Ureter (tissue), 1 donor: ENCODE data around the gene STIM2. TPM values are rescaled to one million over a fixed set of nuclear protein-coding genes. Genes with fewer than 3 reads are reported as not detected.
"Not testable (repeated sequence)": the region's sequence is repeated elsewhere in the genome, so short reads cannot be mapped to it uniquely, and the experiment has no call there.

Experiments
- DNase-seq: peaks from one replicate; pipeline ENCODE4 v3.0.0-alpha.2; 2020; ENCODE audit warnings: low spot score
- total RNA-seq: library from RNA; stranded (reverse); gene quantifications from one replicate; pipeline ENCODE4 v1.2.4, GENCODE V29; 2023
- donor health status: DM: yes; HTN: yes; CAD: no.

STIM2 gene
- total RNA-seq, result 31.2 TPM

DNA sequence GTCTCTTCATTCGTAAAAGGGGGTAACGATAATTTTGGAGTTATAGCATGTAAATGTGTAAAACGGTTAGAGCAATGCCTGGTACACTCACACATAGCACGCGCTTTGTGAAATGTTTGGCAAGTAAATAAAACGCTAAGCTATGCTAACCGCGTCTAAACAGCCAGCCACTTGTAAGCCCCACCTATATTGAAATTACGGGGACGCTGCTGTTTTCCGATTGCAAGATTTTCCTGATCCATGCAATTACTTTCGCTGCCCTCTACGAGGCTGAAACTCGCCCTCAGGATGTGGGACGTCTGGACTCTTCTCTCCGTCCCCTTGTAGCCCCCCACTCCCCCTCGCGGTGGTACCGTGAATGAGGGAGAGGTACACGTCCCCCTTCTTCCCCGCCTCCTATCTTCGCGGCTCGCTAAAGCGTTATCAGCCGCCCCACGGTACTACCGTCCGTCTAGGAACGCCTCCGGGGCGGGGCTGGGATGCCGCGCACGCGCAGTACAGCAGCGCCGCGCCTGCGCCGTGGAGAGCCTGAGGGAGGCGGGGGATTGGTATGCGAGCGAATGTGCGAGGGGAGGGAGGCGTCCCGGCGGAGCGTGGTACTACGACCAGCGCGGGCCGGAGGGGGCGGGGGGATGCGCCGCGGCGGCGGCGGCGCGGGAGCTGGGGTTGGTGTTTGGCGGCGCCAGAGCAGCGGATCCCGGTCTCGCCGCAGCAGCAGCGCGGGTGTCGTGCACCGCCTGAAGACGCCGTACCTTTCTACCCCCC is at the start of gene STIM2:
TSS of gene STIM2 (plus strand) at position 685 of the 765 bp plus-strand sequence.
- DNase-seq, result peak; percentile 97

DNA sequence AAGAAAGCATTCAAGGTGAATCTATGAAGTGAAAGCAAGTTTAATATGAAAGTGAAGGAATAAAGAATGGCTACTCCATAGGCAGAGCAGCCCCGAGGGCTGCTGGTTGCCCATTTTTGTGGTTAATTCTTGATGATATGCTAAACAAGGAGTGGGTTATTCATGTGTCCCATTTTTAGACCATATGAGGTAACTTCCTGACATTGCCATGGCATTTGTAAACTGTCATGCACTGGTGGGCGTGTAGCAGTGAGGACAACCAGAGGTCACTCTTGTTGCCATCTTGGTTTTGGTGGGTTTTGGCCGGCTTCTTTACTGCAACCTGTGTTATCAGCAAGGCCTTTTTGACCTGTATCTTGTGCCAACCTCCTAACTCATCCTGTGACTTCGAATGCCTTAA is 49.1 kb upstream of the STIM2 start:
- DNase-seq, result not testable (repeated sequence)

DNA sequence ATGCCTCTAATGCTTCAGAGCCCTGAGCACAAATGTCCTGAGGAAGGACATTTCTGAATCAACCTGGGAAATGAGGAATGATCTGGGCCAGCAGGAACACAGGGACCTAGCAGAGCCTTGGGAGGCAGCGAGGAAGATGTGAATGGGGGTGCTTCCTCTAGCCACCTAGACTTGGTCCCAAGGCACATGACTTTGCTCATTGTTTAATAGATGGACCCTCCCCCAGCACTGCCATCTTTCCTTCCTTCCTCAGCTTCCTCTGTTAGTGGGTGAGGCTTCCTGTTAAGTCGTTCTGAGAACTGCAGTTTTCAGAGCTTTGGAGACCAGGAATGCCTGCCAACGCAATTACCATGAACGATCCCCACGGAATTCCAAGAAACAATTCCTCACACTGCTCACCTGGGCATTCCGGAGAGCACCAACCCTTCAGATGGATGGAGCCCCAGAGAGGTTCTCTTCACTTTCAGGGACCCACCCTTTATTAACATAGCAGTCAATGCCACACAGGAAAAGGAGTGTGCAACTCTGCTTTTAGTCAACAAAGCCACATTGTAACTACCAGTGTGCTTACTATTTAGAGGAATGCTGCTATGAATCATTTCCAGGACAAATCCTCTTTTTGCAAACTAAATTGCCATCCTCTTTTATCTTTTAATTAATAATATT is 48.5 kb upstream of the STIM2 start:
- DNase-seq, result no peak

DNA sequence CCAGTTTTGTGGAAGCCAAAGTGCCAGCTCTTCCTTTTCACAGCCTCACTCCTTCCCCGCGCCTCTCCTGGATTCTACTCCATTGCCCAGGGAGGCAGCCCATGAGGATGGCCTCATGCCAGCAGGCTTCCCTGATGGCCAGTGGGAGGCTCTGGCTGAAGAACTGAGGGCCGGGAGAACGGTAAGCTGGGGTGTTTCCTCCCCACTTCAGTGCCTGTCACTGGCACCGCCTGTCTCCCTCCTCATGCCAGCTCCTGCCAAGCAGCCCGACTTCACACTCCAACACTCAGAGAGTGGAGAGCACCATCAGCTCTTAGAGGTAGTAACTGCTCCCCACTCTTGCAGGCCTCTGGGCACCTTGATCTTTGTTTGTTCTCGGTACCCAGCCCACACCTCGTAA is 46.9 kb upstream of the STIM2 start:
- DNase-seq, result no peak

DNA sequence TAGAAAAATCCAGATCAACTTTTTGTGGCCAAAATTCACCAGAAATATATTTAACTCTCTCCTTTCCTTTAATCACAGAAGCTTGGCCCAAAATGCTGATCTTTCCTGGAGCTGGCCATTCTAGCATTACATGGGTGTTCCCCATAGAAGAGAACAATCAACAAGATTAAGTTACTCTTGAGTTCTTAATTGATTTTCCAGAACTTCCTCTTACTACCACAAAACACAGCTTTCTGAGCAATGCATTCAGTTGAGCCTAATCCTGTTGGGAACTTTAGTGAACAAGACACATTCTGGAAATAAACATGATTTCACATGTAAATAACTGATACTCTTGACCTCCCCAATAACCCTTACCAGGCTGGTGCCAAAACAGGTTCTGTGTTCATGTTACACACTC is 45.4 kb upstream of the STIM2 start:
- no peak for DNase-seq

DNA sequence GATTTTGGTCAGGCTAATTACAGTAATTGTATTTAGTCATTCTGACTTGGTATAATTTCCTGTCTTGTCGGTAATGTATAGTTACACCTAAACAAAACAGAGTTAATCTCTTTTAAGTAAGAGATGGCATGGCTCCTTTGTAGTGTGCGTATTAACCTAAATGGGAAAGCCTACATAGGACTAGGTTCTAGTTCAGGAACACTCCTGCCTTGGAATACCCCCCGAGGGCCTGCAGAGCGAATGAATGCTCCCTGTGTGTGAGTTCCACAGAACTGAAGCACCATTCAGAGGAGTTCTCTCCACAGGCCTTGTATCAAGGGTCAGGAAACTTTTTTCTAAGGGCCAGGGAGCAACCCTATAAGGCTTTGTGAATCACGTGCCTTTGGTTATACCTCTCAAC is 44.9 kb upstream of the STIM2 start:
- no peak for DNase-seq

DNA sequence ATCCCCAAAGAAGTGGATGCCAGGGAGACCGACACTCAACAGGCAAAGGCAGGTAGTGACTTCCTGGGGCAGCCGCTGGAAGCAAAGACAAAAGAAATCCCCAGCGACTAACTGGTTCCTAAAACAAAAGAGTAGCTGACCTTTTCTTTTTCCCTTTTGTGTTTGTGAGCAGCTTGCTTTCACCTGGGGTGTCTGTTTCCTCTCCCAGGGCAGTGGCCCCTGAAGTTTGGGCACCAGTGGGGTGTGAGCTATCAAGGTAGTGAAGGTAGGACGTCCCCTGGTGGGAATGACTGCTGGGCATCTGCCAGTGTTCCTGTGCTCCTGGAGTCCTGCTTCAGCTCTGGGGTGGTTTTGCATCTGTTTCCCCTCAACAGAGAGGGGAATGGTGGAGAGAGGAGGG is 41.6 kb upstream of the STIM2 start:
- no peak for DNase-seq

DNA sequence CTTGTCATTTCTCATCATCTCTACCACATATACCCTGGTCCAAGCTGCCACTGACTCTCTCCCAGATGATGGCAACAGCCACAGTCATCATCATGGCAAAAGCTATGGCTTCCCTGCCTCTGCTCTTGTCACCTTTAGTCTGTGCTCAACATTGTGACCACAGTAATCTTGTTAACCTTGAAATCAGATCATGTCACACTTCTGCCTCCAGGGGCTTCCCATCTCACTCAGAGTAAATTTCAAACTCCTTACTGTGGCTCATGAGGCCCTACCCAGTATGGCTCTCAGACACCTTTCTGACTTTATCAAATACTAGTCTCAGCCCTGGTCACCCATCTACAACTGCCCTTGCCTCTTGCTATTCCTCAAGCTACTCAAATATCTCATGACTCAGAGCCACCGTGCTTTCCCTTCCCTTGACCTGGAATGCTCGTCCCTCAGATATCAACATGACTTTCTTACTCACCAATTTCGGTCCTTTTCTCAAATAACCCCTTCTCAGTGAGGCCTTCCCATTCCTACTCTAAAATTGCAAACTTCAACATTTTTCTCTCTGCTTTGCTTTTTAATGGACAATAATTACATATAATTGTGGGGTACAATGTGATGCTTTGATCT is 41.1 kb upstream of the STIM2 start:
- DNase-seq, result no peak

DNA sequence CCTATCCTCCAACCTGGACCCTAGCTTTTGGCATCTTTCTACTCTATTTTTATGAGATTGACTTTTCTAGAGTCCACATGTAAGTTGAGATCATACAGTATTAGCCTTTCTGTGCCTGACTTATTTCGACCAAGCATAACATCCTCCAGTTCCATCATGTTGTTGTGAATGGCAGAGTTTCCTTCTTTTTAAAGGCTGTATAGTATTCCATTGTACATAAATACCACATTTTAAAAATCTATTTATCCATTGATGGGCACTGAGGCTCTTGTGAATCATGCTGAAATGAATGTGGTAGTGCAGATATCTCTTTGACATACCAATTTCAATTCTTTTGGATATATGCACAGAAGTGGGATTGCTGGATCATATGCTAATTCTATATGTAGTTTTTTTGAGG is 40.3 kb upstream of the STIM2 start:
- no peak for DNase-seq

DNA sequence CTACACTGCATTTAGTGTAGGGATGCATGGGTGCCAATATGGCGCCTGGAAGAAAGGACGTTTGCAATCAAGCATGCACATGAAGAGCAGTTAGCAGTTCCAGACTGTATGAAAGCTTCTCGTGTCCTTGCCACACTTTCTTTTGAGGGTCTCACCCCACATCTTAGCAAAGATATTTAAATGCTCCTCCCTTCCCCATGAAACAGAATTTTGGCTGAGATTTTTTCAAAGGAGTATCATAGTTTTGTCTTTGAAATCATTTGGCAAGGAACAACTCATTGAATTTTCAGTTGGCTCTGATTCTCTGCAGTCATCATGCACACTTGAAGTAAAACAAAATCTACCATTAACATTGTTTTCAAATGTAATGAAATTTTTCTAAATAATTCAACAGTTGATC is 39.6 kb upstream of the STIM2 start:
- DNase-seq, result no peak

DNA sequence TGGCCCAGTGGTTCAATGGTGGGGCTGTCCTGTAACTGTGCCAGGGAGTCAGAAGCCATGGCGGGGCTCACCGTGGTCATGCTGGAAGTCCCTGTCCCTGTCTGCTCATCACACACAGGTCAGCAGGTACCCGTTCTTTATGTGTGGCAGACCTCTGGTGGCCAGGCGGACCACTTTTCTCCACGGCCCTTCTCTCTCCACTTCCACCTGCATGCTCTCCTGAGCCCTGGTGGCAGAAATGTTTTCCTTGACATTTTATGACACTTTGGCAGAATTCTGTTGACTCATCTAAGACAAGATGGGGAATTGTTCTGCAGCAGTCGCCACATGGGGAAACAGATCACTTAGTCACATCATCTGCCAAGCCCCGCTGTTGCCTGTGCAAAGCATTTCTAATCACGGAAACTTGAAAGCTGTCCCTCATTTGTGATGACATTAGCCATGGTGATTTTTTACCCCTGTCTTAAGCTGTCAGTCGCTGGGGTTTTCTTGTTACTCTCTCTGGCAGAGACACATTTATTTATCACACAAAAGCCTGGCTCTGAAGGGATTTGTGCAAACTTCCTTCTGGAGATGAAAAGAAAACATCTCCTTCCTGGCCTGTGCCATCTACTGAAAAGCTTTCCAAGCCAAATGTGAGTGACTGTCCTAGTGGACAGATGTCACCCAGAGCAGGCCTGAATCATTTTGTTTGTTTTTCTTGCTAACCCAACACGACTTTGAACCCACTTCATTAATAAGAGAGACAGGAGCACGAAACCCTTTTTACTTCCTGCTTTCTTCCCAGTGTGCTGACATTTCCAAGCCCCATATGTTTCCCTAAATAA is 38.8 kb upstream of the STIM2 start:
- no peak for DNase-seq

DNA sequence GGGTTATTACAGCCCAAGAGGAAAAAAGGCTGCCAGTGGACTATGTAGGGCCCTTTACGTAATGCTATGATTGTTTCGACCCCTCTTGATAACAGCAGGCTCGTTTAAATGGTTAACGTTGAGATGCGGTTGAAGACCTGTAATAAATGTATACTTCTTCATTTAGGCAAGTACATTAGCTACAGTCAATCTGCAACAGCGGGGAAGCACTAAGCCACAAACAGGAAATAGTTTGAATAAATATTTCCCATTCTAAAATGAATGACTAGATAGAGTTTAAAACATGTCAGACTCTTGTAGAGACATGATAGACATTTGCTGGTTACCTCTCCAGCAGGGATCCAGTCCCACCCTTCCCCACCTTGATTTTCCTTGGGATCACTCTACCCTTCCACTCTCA is 38.1 kb upstream of the STIM2 start:
- DNase-seq, result no peak

DNA sequence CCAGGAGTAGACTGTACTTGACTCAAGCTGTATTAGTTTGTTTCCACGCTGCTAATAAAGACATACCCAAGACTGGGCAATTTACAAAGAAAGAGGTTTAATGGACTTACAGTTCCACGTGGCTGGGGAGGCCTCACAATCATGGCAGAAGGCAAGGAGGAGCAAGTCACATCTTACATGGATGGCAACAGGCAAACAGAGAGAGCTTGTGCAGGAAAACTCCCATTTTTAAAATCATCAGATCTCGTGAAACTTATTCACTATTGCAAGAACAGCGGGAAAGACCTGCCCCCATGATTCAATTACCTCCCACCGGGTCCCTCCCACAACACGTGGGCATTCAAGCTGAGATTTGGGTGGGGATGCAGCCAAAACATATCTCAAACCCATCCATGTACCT is 37.7 kb upstream of the STIM2 start:
- not testable (repeated sequence) for DNase-seq

DNA sequence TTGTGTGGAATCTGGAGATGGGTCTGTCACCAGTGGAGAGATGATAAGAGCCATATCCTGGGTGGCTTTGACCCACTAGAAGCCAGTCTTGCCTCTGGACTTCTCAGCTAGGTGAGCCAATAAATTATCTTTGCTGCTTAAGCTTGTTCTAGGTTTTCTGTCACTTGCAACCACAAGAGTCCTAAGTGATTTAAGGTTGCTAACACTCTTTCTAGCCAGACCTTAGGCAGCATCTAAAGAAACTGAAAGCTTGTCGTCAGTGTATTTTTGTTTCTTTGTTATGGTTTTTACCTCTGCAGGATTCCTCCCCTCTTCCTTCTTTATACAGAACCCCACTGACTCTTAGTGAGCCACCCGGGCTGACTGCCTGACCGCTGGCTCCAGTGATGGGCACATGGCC is 37.1 kb upstream of the STIM2 start:
- DNase-seq, result no peak

DNA sequence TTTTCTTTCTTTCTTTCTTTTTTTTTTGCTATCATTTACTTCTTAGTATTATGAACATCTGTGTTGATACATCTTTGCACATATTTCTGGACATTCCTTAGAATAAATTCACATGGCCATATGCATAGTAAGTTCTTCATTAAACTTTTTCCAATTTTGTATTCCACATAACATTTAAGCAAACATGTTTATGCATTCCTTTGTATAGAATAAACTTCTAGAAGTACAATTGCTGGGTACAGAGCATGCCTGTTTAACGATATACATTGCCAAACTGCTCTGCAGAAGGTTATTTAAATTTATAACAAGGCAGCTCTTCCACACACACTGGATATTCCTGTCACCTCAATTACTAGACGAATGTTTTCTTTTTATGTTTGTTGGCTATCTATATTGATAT is 36.0 kb upstream of the STIM2 start:
- DNase-seq, result no peak

DNA sequence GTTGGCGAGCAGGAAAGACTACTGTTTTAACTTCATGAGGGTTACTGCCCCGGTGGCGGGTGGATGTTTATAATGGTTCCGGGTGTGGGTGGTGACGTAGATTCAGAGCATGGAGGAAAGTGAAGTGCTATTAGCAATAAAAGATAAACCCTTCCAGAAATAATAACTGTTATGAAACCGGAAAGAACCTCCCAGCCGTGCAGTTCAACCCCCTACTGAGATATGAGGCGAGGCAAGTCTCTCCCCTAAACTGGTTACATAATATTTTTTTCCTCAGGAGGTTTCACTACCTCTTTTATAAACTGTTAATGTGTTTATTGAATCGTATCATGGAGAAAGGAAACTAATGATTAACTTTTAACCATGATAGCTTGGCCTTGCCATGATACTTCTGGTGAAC is 33.9 kb upstream of the STIM2 start:
- DNase-seq, result no peak

DNA sequence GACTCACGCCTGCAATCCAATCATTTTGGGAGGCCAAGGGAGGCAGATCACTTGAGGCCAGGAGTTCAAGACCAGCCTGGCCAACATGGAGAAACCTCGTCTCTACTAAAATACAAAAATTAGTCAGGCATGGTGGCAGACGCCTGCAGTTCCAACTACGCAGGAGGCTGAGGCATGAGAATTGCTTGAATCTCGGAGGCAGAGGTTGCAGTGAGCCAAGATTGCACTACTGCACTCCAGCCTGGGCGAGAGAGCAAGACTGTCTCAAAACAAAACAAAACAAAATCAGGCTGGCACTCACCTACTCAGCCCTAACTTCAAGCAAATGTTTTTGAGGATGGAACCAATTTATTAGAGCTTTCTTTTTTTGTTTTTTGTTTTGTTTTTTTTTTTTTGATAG is 33.3 kb upstream of the STIM2 start:
- not testable (repeated sequence) for DNase-seq

DNA sequence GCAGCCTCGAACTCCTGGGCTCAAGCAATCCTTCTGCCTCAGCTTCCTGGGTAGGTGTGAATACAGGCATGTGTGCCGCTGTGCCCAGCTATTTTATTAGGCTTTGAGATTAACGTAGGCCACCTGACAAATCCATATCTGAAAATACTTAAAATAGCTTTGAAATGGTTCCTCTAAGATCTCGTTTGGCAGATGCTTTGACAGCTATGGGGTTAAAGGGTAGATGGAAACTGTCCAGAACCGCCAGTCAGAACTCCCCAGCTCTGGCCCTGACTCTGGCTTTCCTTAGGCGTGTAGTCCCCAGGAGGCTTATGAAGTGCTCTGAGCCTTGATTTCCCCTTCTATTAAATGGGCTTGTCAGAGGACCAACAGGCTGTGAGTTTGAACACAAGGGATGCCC is 32.8 kb upstream of the STIM2 start:
- no peak for DNase-seq

DNA sequence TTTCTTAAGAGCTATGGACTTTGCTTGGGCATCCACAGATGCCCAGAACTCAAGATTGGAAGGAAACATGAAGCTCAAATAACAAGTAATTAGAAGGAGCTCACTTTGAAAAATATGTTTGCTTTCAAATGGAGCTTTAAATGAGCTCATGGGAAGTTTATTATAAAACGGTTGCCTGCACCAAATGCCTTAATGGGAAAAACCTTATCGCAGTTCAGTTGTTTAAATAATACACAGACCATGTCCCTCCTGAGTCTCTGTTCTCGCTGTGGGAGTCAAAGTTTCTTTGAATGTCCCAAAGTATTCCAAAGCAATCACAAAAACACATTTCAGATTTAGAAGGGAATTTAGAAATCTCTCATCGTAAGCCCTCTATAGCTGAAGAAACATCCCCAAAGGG is 31.6 kb upstream of the STIM2 start:
- DNase-seq, result no peak

DNA sequence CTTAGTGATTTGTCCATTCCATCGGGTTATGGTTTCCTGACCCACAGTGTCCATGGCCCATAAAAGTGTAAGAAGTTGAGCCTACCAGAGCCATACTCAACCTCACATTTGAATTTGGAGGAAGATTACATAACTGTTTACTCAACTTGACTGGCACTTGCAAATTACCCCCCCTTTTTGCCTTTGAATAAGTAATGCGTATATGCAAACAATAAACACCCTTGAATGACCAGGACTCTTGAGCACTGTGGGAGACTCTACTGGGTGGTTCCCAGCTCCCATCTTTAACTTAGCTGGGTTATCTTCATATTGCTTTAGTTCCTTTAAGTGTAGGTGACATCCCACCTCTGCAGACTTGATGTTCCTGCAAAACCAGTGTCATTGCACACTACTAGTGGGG is 30.6 kb upstream of the STIM2 start:
- DNase-seq, result no peak

DNA sequence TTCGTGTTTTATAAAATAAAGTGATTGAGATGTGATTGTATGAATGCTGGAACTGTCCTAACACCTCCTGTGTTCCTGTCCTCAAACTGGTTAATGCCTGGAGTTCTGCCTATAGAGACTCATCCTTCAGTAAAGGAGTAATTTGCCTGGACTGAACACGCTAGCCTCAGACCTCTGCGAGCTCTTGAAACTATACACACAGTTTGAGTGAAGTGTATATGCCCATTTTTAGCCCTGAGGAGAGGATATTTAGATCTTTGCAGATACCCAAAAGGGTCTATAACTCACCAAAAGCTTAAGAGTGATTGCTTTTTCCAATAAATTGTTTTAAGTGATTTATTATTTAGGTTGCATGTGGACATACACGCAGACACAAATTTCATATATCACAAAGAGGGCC is 29.9 kb upstream of the STIM2 start:
- DNase-seq, result no peak

DNA sequence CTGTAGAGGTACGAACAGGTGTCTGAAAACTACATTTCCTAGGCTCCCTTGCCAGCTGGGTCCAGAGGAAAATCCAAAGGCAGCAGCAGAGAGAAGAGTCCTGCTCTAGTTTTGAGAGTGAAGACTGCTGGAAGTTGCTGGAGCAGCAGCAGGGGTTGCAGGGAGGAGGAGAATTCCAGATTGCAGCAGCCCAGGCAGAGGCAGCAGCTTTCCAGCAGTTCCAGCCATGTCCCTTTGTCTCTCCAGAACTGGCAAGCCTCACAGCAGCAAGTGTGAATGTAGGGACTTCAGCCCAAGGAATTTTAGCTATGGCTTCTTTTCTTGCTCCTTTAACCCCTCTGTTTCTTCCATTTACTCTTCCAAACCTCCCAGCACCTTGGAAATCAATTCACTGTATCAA is 24.1 kb upstream of the STIM2 start:
- no peak for DNase-seq
